ENCODE measurements around the gene TAB3. TPM values are rescaled to one million over a fixed set of nuclear protein-coding genes. Genes with fewer than 3 reads are reported as not detected.

The TAB3 gene
- total and polyA plus RNA-seq, 2 of the 4 experiments (the other 2 are of a cell fraction): 4.7 to 6.4 TPM

DNA sequence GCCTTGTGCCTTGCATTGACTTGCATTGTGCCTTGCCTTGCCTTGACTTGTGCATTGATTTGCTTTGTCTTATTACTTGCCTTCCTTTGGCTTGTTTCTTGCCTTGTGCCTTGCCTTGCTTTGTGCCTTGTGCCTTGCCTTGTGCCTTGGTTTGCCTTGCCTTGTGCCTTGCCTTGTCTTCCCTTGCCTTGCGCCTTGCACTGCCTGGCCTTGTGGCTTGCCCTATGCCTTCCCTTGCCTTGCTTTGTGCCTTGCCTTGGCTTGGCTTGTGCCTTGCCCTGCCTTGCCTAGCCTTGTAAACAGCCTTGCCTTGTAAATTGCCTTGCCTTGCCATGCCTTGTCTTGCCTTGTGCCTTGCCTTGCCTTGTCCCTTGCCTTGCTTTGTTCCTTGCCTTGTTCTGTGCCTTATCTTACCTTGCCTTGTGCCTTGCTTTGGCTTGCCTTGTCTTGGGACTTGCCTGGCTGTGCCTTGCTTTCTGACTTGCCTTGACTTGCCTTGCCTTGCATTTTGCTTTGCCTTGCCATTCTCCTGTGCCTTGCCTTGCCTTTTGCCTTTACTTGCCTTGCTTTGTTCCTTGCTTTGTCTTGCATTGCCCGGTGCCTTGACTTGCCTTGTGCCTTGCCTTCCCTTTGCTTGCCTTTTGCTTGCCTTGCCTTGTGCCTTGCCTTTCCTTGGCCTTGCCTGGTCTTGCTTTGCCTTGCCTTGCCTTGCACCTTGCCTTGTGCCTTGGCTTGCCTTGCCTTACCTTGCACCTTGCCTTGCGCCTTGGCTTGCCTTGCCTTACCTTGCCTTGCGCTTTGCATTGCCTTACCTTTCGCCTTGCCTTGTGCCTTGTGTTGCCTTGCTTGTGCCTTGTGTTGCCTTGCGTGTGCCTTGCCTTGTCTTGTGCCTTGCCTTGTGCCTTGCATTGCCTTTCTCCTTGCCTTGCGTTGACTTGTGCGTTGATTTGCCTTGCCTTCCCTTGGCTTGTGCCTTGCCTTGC, 97.5 kb downstream of the TAB3 start:
- ChIA-PET POLR2A (ENCODE audit: unreplicated experiment) (no interaction called here), CTCF (no interaction called here)
- H3K79me1 ChIP-seq (ENCODE audit: low read depth in 1 of 2, low read length in 2 of 2): no peaks in the 10 kb centered on the region
- H4K8ac ChIP-seq (ENCODE audit: low read depth in 2 of 2, low read length in 2 of 2): no peak overlapping the region
- H3K9me3 ChIP-seq (ENCODE audit: control insufficient read depth, insufficient read depth, low read length): peaks cover 24% of the 10 kb centered on the region
- no peaks in the 10 kb centered on the region for H3K4me1 ChIP-seq (ENCODE audit: control insufficient read depth, insufficient read depth, low read length)
- no peak overlapping the region for H2BK15ac ChIP-seq (ENCODE audit: low read depth, low read length)
- no peak overlapping the region for H2BK120ac ChIP-seq (ENCODE audit: low read depth, low read length)
- in situ Hi-C loops (cut with MboI; ENCODE audit: low sequenced_read_pairs): no loop called here
- no peak overlapping the region for H4K91ac ChIP-seq (ENCODE audit: insufficient read depth, low read depth, low read length)
- H4K20me1 ChIP-seq (ENCODE audit: insufficient read depth, low read length): no peaks in the 10 kb centered on the region
- no peak overlapping the region for H3K18ac ChIP-seq (ENCODE audit: low read depth, low read length)
- ATAC-seq (ENCODE audit: low read depth) (no peak), DNase-seq (no peak)
- H4K5ac ChIP-seq (ENCODE audit: low read depth, low read length): no peak overlapping the region
- H3K14ac ChIP-seq (replicated peaks; ENCODE audit: low read depth, low read length): no peak overlapping the region
- no peak overlapping the region for H3K4ac ChIP-seq (ENCODE audit: low read depth, low read length)
- H3K9ac ChIP-seq (ENCODE audit: low read depth, low read length): no peak overlapping the region
- H3K4me2 ChIP-seq (ENCODE audit: low read depth, low read length): no peak overlapping the region
- H3K23ac ChIP-seq (ENCODE audit: low read depth, low read length): no peak overlapping the region
- H2BK5ac ChIP-seq (ENCODE audit: low read depth, low read length, poor library complexity, severe bottlenecking): no peak overlapping the region
- no peaks in the 10 kb centered on the region for H3K36me3 ChIP-seq (ENCODE audit: control insufficient read depth, insufficient read depth, low read length)
- no peaks in the 10 kb centered on the region for H3K27me3 ChIP-seq (ENCODE audit: control insufficient read depth, insufficient read depth, low read length)
- no peak overlapping the region for H2AK9ac ChIP-seq (replicated peaks; ENCODE audit: low read depth, low read length, poor library complexity)
- no peak overlapping the region for H2AK5ac ChIP-seq (ENCODE audit: low read depth, low read length)
- dilution Hi-C loops (cut with HindIII; ENCODE audit: low sequenced_read_pairs, unreplicated experiment): no loop called here
- H3K27ac ChIP-seq (ENCODE audit: insufficient read depth, low read length): no peak overlapping the region
- WGBS, 2 experiments (ENCODE audit: extremely low coverage in 2 of 2, insufficient read length in 1 of 2): 79% methylated on average over 6 of the region's 8 CpGs; no CpG with 5 or more reads in 1 of the 2 experiments
- H3K4me3 ChIP-seq (ENCODE audit: insufficient read depth, low read depth, low read length): no peak overlapping the region
- peaks cover 3% of the 10 kb centered on the region for H3K9me1 ChIP-seq (ENCODE audit: insufficient read depth, low read length)
- BruUV-seq (replicated peaks): no TSS peak
- H2AFZ ChIP-seq (replicated peaks; ENCODE audit: low read length, poor library complexity): no peak overlapping the region
- no peak overlapping the region for H2BK20ac ChIP-seq (ENCODE audit: low read depth, low read length)
- no peak overlapping the region for H3K56ac ChIP-seq (ENCODE audit: extremely low read depth, insufficient read depth, low read length)
- intact Hi-C loops (cut with micrococcal nuclease): no loop called here
- TF ChIP-seq NFE2L2 (IDR thresholded peaks at IDR 0.05; ENCODE audit: low read depth, low read length) (no peak), RAD21 (IDR thresholded peaks at IDR 0.05; ENCODE audit: low read length) (no peak), CEBPB (IDR thresholded peaks at IDR 0.05; ENCODE audit: low read depth, low read length) (no peak), BHLHE40 (IDR thresholded peaks at IDR 0.05; ENCODE audit: low read depth, low read length) (no peak), MAFK (IDR thresholded peaks at IDR 0.05; ENCODE audit: low read depth, low read length) (no peak), CHD1 (IDR thresholded peaks at IDR 0.05; ENCODE audit: low read depth, low read length) (no peak), POLR2A (IDR thresholded peaks at IDR 0.05; ENCODE audit: low read depth, low read length) (no peak), SMC3 (IDR thresholded peaks at IDR 0.05; ENCODE audit: low read depth, low read length) (no peak), RFX5 (IDR thresholded peaks at IDR 0.05; ENCODE audit: low read depth, low read length) (no peak), MAZ (IDR thresholded peaks at IDR 0.05; ENCODE audit: borderline replicate concordance, low read depth, low read length) (no peak), RCOR1 (IDR thresholded peaks at IDR 0.05; ENCODE audit: insufficient replicate concordance, low read length) (no peak), MXI1 (IDR thresholded peaks at IDR 0.05; ENCODE audit: borderline replicate concordance, low read depth, low read length) (no peak), FOS (IDR thresholded peaks at IDR 0.05; ENCODE audit: low read depth, low read length) (no peak)
- TF ChIP-seq, protein P1, sequence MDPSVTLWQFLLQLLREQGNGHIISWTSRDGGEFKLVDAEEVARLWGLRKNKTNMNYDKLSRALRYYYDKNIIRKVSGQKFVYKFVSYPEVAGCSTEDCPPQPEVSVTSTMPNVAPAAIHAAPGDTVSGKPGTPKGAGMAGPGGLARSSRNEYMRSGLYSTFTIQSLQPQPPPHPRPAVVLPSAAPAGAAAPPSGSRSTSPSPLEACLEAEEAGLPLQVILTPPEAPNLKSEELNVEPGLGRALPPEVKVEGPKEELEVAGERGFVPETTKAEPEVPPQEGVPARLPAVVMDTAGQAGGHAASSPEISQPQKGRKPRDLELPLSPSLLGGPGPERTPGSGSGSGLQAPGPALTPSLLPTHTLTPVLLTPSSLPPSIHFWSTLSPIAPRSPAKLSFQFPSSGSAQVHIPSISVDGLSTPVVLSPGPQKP (IDR thresholded peaks at IDR 0.05; ENCODE audit: borderline replicate concordance, low read depth, low read length): no peak
- TF ChIP-seq, protein P2, sequence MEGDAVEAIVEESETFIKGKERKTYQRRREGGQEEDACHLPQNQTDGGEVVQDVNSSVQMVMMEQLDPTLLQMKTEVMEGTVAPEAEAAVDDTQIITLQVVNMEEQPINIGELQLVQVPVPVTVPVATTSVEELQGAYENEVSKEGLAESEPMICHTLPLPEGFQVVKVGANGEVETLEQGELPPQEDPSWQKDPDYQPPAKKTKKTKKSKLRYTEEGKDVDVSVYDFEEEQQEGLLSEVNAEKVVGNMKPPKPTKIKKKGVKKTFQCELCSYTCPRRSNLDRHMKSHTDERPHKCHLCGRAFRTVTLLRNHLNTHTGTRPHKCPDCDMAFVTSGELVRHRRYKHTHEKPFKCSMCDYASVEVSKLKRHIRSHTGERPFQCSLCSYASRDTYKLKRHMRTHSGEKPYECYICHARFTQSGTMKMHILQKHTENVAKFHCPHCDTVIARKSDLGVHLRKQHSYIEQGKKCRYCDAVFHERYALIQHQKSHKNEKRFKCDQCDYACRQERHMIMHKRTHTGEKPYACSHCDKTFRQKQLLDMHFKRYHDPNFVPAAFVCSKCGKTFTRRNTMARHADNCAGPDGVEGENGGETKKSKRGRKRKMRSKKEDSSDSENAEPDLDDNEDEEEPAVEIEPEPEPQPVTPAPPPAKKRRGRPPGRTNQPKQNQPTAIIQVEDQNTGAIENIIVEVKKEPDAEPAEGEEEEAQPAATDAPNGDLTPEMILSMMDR (conservative IDR thresholded peaks at IDR 0.05; ENCODE audit: low read depth, low read length): no peak

Measured in IMR-90 (cell line).